ENCODE data around the gene MIPOL1.
"Not testable (repeated sequence)": the region's sequence is repeated elsewhere in the genome, so short reads cannot be mapped to it uniquely, and the experiment has no call there.

MIPOL1 gene

DNA sequence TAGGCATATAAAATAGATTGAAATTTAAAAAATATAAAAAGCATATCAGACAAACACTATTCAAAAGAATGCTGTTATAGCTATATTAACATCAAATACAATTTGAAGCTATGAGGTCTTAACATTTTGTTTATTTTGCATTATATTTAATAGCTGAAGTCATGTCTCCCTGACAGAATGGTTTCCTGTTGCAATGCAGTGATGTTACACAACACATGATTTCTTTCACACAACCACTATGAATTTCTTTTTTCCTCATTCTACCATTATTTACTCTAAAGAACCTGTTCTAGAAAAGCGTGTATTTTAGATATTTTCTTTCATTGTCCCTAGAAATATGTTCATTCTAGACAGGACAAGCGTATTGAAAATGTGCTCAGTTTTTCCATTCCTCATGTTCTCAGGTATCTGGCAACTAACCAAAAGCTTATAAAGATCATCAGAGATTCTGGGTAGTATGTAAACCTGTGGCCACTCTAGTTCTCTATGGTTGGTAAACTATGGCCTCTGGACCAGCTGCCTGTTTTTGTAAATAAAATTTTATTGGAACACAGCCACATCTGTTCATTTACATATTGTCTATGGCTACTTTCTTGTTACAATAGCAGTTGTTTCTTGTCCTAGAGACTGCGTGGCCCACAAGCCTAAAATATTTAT lies 213.5 kb downstream of the MIPOL1 start:
- no peak for DNase-seq

GRCh38 chr14:37413050-37413449 lies 215.3 kb downstream of the MIPOL1 start:
- DNase-seq: no peak

DNA sequence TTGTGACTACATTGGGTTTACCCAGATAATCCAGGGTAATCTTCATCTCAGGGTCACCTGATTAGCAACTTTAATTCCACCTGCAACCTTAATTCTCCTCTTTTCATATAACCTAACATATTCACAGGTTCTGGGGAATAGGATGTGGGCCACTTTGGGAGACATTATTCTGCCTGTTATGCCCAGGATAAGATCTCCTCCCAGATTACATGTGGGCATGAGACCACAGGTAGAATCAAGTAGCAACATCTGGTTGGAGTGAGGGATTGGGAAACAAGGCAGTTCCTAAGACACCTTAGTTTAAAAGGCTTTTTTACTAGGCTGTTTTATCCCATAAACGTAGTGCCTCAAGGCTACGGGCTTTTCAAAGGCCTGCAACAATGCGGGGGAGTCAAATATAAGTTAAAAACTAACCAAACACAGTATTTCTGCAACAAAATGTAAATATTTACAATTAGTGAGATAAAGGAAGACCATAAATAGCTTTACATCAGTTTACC lies 215.8 kb downstream of the MIPOL1 start:
- no peak for DNase-seq

- DNase-seq: no peak
Observed at GRCh38 chr14:37416264-37416663, 218.5 kb downstream of the MIPOL1 start.

DNA sequence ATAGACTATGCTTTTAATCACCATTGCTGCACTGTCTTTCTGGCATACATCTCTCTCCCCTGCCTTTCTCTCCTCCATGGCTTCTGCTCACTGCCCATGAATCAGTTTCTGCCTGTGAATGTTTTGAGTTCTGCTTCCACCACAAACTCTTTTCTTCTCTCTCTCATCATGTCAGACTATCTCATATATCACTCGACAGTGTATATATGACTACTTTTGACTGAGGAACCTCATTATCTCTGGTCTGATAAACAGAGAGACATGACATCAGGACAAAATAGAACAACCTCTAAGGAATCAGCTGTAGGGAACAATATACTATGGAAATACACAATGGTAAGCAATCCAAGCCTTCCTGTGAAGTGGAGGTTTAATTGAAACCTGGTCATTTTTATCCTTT lies 219.4 kb downstream of the MIPOL1 start:
- DNase-seq: no peak

DNA sequence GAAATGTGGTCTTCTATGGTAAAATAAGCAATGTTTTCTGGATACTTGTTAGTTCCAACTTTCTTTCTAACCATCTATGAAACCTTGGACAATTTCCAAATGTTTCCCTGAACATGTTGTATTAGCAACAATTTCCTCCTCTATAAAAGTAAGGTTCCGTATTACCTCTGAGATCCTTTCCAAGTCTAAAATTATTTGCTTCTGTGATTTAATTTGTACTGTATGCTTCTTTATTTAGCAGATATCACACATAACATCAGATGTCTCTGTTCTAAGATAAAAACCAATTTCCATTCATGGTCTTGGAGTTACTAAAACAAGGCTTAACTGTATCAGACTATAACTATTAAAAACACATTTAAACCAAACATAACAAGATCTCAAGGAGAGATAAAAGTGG lies 220.1 kb downstream of the MIPOL1 start:
- no peak for DNase-seq

DNA sequence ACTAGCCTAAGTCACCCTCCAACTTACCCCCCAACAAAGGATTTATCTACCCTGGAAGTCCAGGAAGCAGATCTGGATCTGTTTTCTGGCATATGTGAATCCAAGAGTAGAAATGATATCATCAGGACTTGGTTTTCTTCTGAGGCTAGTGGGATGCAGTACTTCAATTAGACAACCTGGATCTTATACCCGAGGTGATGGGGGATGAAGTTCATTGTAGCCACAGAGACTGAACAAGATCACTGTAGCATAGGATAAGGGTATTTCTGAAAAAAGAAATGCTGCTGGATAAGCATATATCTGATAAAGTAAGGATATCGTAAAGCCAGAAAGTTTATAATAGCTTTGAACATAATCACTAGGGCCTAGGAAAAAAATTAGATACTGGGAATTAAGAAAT lies 222.9 kb downstream of the MIPOL1 start:
- DNase-seq: no peak

DNA sequence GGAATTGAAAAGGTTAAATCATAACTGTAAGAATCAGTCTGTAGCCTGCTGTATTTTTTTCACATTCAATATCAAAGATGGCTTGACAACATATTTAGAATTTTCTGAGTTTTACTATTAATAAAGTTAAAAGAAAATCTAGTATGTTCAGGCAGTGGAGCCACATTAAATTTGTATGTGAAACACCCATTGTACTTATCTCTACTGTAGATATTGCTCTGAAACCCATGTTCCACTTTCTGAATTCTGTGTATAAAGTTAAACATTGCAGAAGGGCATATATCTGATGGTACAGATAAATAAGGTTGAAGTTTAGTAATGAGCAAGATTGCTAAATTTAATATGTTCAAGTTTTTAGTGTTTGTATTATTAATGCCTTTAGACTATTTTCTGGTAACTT lies 224.6 kb downstream of the MIPOL1 start:
- DNase-seq: no peak

DNA sequence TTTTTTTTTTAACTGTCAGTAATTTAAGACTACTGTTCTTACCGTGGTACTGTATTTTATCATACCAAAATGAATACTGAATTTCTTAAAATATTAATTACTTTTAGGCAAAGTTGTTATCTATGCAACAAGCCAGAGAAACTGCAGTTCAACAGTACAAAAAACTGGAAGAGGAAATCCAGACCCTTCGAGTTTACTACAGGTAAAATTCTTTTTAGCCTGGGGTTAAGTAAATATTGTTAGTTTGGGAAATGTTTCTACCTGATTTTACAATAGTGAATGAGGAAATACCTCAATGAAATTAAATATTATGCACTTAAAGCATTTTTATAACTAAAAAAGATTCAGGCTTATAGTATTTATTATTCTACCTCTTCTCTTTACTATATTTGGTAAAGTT lies 225.0 kb downstream of the MIPOL1 start:
- no peak for DNase-seq

DNA sequence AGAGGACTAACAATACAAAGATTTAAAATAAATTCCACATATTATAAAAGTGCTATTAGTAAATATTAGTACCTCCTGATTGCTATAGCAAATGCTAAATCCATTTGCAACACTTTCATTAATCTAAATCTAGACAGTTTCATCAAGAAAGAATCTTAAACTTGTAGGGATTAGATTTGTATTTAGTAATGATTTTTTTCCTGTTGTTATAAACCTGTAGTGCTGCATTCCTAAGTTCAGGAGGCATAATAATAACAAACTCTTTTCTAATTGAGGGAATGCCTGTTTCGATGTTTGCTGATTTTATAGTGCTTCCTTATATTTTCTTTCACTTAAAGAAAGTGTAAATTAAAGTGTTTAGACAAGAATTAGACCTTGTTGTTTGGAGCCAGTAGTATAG lies 231.2 kb downstream of the MIPOL1 start:
- no peak for DNase-seq

GRCh38 chr14:37429618-37430017 lies 231.9 kb downstream of the MIPOL1 start:
- DNase-seq: no peak

DNA sequence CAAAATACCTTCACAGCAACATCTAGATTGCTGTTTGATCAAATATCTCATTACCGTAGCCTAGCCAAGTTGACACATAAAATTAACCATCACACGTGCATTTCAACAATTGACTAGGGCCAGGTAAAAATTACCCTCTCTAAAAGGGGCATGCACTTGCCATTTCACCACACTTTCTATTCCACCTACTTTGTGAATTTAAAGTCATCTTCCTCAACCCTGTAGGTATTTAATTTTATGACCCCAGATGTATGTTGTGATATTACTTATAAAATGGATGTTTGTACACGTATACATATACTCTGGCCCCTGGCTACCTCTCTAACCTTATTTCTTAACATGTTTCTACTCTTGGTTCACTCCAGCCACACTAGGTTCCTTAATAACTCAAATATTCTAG lies 237.1 kb downstream of the MIPOL1 start:
- no peak for DNase-seq

- no peak for DNase-seq
Observed at GRCh38 chr14:37436519-37436918, 238.8 kb downstream of the MIPOL1 start.

DNA sequence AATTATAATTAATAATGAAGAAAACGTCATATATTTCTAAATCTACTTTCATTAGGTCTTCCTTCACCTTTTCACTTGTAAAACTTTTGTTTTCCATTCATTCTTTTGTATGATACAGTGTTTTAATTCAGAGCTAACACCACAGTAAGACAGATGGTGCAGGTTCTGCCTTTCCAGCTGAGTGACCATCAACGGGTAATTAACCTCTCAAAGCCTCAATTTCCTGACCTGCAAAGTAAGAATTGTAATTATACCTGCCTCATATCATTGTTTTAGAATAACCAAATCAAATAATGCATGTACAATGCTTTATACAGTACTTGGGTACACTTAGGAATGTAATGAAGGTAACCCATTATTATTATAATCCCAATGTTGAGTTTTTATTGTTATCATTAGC lies 239.8 kb downstream of the MIPOL1 start:
- peak; percentile 82 for DNase-seq

DNA sequence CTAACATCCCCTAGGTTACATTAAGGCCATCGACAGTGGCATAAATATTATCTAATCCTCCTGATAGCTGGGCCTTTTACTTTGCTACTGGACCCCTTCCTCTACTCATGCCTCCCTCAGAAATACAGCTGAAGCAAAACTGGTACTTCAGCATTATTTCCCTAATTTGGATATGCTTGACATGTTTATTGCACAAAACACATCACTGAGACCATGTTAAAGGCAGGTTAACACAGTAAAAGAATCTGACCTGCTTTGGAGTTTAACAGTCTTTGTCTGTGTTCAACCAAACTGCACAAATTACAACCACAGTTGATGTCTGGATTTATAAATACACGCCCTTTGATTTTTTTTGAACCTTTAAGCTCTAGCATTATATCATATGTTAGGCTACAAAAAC lies 240.7 kb downstream of the MIPOL1 start:
- peak; percentile 61 for DNase-seq

DNA sequence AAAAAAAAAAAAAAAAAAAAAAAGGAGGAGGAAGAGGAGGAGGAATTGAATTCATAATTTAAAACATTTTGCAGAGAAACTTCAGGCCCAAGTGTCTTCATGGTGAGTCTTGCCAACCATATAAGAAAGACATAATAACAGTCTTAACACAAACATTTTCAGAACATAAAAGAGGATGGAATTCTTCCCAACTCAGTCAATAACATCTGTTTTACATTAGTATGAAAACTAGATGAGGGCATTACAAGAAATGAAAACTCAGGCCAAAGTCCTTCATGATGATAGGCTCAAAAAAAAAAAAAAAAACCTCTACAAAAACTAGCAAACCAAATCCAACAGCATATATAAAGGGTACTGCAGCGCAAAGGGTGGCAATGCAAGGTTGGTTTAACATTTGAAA lies 245.7 kb downstream of the MIPOL1 start:
- DNase-seq: no peak

GRCh38 chr14:37447883-37448391 lies 250.2 kb downstream of the MIPOL1 start:
- DNase-seq: no peak

GRCh38 chr14:37452323-37452722 lies 254.6 kb downstream of the MIPOL1 start:
- DNase-seq: no peak

DNA sequence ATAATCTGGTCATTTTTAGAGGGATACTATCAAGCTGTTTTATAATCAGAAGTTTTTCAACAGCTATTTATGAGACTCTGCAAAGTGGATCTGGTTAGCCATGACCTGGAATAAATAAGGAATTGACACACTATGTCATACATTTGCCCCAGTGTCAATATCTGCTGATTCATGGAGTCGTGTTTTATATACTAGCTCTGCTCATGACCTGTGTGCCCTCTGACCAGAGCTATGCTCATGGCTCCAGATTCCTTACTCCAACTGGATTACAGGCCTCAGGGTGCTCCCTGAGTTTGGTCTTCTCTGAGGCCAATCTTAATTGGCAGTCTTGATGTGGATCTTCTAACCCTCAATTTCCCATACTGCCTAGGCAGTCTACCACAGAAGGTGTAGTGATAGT lies 256.2 kb downstream of the MIPOL1 start:
- no peak for DNase-seq

DNA sequence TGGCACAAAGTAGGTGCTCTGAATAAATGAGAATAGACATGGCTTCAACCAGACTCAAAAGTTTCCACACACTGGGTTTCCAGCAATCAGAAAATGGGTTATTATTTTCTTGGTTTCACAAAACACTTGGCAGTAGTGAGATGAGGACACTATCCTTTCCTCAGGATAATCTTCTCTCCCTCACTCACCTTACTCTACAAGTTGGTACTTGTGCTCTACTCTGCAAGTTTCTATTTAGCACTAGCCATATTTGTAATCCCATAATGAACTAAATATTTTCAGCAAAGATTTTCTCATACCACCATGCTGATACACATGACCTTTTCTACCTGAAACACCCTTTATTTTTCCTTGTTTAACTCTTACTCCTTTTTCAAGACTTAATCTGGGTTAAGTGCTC lies 259.6 kb downstream of the MIPOL1 start:
- no peak for DNase-seq

GRCh38 chr14:37462426-37462825 lies 264.7 kb downstream of the MIPOL1 start:
- not testable (repeated sequence) for DNase-seq

- DNase-seq: no peak
Observed at GRCh38 chr14:37464192-37464858, 266.6 kb downstream of the MIPOL1 start.

DNA sequence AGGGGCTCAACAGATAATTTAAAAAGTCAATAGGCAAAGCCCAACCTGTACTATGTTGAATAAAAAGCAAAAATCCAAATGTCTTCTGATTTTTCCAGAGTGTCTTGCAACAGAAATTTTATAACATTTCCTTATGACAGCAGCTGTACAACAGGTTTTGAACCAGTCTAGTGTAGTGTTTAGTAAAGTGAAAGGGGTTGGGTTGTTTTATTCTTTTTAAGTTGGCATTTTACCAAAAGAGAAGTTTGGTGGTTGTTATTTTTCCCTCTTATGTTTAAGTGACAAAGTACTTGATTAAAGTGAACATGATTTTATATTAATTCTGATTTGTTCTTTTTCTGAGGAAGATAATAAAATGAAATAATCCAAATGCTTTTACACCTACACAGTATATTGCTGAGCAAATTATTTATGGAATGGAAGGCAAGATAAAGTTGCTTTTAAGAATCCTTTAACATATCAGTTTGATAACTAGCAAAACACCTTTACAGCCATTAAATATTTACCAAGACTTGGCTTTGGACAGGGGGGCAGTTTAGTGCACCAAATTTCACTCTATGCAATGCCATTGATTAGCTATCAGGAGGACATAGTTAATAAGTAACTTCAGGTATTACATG lies 268.4 kb downstream of the MIPOL1 start:
- no peak for DNase-seq

- no peak for DNase-seq
Observed at GRCh38 chr14:37466623-37467088, 268.9 kb downstream of the MIPOL1 start.
